Measurements from ENCODE around the gene BCL2L2. TPM values are rescaled to one million over a fixed set of nuclear protein-coding genes. Genes with fewer than 3 reads are reported as not detected.

The BCL2L2 gene
- total and polyA plus RNA-seq, 2 of the 8 experiments (the other 6 are each of a cell fraction or from before 2014, with no cell fraction given): 9.3 to 13.8 TPM

GRCh38 chr14:23347406-23348296 is 41.0 kb downstream of the BCL2L2 start (continued):
- TF ChIP-seq RBBP5 (IDR thresholded peaks at IDR 0.05; ENCODE audit: borderline replicate concordance, low read depth, low read length): no peak
- TF ChIP-seq EP300 (IDR thresholded peaks at IDR 0.05; ENCODE audit: borderline replicate concordance in 1 of 2, low read depth in 2 of 2, low read length in 2 of 2): no peak
- TF ChIP-seq SIRT6 (IDR thresholded peaks at IDR 0.05; ENCODE audit: low read length): no peak
- TF ChIP-seq ZNF274 (IDR thresholded peaks at IDR 0.05; ENCODE audit: borderline replicate concordance, extremely low read depth, low read length): no peak
- TF ChIP-seq EGR1 (IDR thresholded peaks at IDR 0.05; ENCODE audit: borderline replicate concordance, low read depth, low read length): no peak

Measured in H1 (cell line).